ENCODE results near the gene FOXJ1.

FOXJ1 gene

GRCh38 chr17:76140661-76141211, 309 bp downstream of the FOXJ1 start:
- DNase-seq (ENCODE audit: low read depth in 2 of 2): no peak

GRCh38 chr17:76139801-76140660, 1.0 kb downstream of the FOXJ1 start:
- DNase-seq (ENCODE audit: low read depth in 2 of 2): no peak

- no peak for DNase-seq (ENCODE audit: low read depth in 2 of 2)
Measured at GRCh38 chr17:76138896-76139752, 1.9 kb downstream of the FOXJ1 start.

- DNase-seq (ENCODE audit: low read depth in 2 of 2): no peak
Measured at GRCh38 chr17:76138234-76138895, 2.7 kb downstream of the FOXJ1 start.

- no peak for DNase-seq (ENCODE audit: low read depth in 2 of 2)
Measured at GRCh38 chr17:76137351-76138233, 3.5 kb downstream of the FOXJ1 start.

GRCh38 chr17:76137001-76137350, 4.1 kb downstream of the FOXJ1 start:
- no peak for DNase-seq (ENCODE audit: low read depth in 2 of 2)

GRCh38 chr17:76136276-76137000, 4.6 kb downstream of the FOXJ1 start:
- no peak for DNase-seq (ENCODE audit: low read depth in 2 of 2)

GRCh38 chr17:76135810-76136188, 5.2 kb downstream of the FOXJ1 start:
- DNase-seq (ENCODE audit: low read depth in 2 of 2): no peak

- DNase-seq (ENCODE audit: low read depth in 2 of 2): no peak
Measured at GRCh38 chr17:76134911-76135809, 5.9 kb downstream of the FOXJ1 start.

- DNase-seq (ENCODE audit: low read depth in 2 of 2): no peak
Measured at GRCh38 chr17:76132574-76133338, 8.3 kb downstream of the FOXJ1 start.

- DNase-seq (ENCODE audit: low read depth in 2 of 2): no peak
Measured at GRCh38 chr17:76131692-76132573, 9.1 kb downstream of the FOXJ1 start.

GRCh38 chr17:76131051-76131691, 9.9 kb downstream of the FOXJ1 start:
- DNase-seq (ENCODE audit: low read depth in 2 of 2): no peak

- no peak for DNase-seq (ENCODE audit: low read depth in 2 of 2)
Measured at GRCh38 chr17:76130473-76130872, 10.6 kb downstream of the FOXJ1 start.

GRCh38 chr17:76125922-76126321, 15.1 kb downstream of the FOXJ1 start:
- DNase-seq (ENCODE audit: low read depth in 2 of 2): no peak

- DNase-seq (ENCODE audit: low read depth in 2 of 2): no peak
Measured at GRCh38 chr17:76125391-76125675, 15.7 kb downstream of the FOXJ1 start.

- no peak for DNase-seq (ENCODE audit: low read depth in 2 of 2)
Measured at GRCh38 chr17:76124582-76125390, 16.3 kb downstream of the FOXJ1 start.

Measured in stimulated activated CD8-positive, alpha-beta memory T cell treated with anti-CD3 and anti-CD28 coated beads, Interleukin-2, amount 100 ng/mL, for 48 hours (primary cell).